Measurements from ENCODE around the gene OTOA.
"Not testable (repeated sequence)": the region's sequence is repeated elsewhere in the genome, so short reads cannot be mapped to it uniquely, and the experiment has no call there.

DNA sequence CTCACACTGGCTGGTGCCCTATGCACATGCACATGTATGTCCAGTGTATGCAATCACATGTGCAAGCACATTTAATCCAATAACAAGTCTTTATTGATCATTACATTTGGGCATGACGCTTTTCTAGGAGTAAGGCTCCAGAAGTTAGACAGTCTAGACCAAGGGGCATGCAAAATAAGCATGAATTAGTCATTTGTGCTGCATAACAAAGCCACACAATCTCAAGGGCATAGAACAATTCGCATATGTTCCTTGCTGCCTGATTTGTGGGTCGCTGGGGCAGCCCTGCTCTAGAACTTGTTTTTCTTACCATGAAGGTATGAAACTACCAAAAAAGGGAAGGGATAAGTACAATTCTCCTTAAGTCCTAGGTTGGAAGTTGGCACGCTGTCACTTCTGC is 67.5 kb downstream of the OTOA start:
- not testable (repeated sequence) for TF ChIP-seq CTCF (conservative IDR thresholded peaks at IDR 0.05 in 1 of 2, IDR thresholded peaks at IDR 0.05 in 1 of 2; ENCODE audit: extremely low read depth in 1 of 2, insufficient read depth in 1 of 2, low read depth in 1 of 2, low read length in 2 of 2); EZH2 (IDR thresholded peaks at IDR 0.05; ENCODE audit: borderline replicate concordance, low read length)

Data from mammary epithelial cell (primary cell).